GM12878 (cell line): ENCODE results near the gene FBXL14. TPM values are rescaled to one million over a fixed set of nuclear protein-coding genes. Genes with fewer than 3 reads are reported as not detected.

Experiments used
- ATAC-seq: fragments of 200-7000 bp; cut with Tn5 transposase; 3 replicates; pipeline ENCODE4 v1.9.1; 2020; ENCODE audit warnings: mild to moderate bottlenecking, moderate library complexity
- BruUV-seq: library from RNA; stranded (reverse); fragments of 400-500 nt; replicated peaks from 2 replicates; lab custom pipeline; 2021; lab: Mats Ljungman, UMichigan
- CTCF ChIA-PET: fragments of 300-600 bp; sonication (Branson Sonifier 250); formaldehyde crosslinking; extraction: SDS; loops from one replicate; lab custom pipeline; 2021; ENCODE audit warnings: inconsistent platforms; lab: Yijun Ruan, JAX
- POLR2A ChIA-PET: fragments of 350-600 bp; formaldehyde crosslinking; extraction: SDS; loops from one replicate; lab custom pipeline; 2021; ENCODE audit warnings: inconsistent platforms; lab: Charles Lee
- RAD21 ChIA-PET: fragments of 300-600 bp; sonication (Branson Sonifier 250); formaldehyde crosslinking; loops from one replicate; lab custom pipeline; 2023; ENCODE audit warnings: antibody characterized with exemption; ENCODE audit not compliant: unreplicated experiment; lab: Charles Lee
- SMC1A ChIA-PET: fragments of 300-600 bp; sonication (Branson Sonifier 250); formaldehyde crosslinking; loops from one replicate; lab custom pipeline; 2023; ENCODE audit not compliant: unreplicated experiment, uncharacterized antibody; lab: Charles Lee
- DNase-seq: peaks from one replicate; pipeline ENCODE4 v3.0.0-alpha.2; 2011; ENCODE audit warnings: low read depth, low spot score
- FAIRE-seq: peaks from 3 replicates; lab custom pipeline; 2011; peaks lifted over from hg19 to GRCh38; lab: Jason Lieb, UNC
- H2AFZ ChIP-seq: 2 replicates; pipeline ENCODE4 v1.6.0; 2011; ENCODE audit warnings: low read depth, low read length, control low read depth; ENCODE audit not compliant: control insufficient read depth
- H3K27ac ChIP-seq: 2 replicates; pipeline ENCODE4 v1.5.1; 2011; ENCODE audit warnings: control low read depth; ENCODE audit not compliant: control insufficient read depth, insufficient read depth
- H3K27me3 ChIP-seq, 2 experiments: replicated peaks in 1 of 2; 2 replicates each; pipeline versions ENCODE4 v1.6.0 to v1.6.1; 2011; ENCODE audit warnings: low read length in 1 of 2; ENCODE audit not compliant: control insufficient read depth in 2 of 2, insufficient read depth in 2 of 2
- H3K36me3 ChIP-seq, 2 experiments: 2 replicates each; pipeline ENCODE4 v1.5.1; 2011; ENCODE audit warnings: low read length in 1 of 2; ENCODE audit not compliant: control insufficient read depth in 2 of 2, insufficient read depth in 2 of 2
- H3K4me1 ChIP-seq: 2 replicates; pipeline ENCODE4 v1.6.1; 2011; ENCODE audit warnings: mild to moderate bottlenecking, low read length, moderate library complexity, mixed read lengths; ENCODE audit not compliant: control insufficient read depth, insufficient read depth
- H3K4me2 ChIP-seq: 2 replicates; pipeline ENCODE4 v1.6.0; 2011; ENCODE audit warnings: control low read depth; ENCODE audit not compliant: control insufficient read depth, insufficient read depth
- H3K4me3 ChIP-seq: fragments of 200-600 bp; sonication (generic); 2 replicates; pipeline ENCODE4 v1.5.1; 2016
- H3K79me2 ChIP-seq: 2 replicates; pipeline ENCODE4 v1.6.0; 2011; ENCODE audit warnings: low read length; ENCODE audit not compliant: control insufficient read depth, insufficient read depth
- H3K9ac ChIP-seq: 2 replicates; pipeline ENCODE4 v1.8.0; 2011; ENCODE audit warnings: low read length, control low read depth, mixed read lengths; ENCODE audit not compliant: control insufficient read depth, insufficient read depth
- H3K9me3 ChIP-seq: replicated peaks from 3 replicates; pipeline ENCODE4 v1.5.1; 2011; ENCODE audit warnings: mild to moderate bottlenecking, low read length; ENCODE audit not compliant: control insufficient read depth, insufficient read depth
- H4K20me1 ChIP-seq: 2 replicates; pipeline ENCODE4 v1.6.0; 2011; ENCODE audit not compliant: control insufficient read depth, insufficient read depth
- ASH2L ChIP-seq: fragments of 300-600, 200-600 bp; sonication (generic); IDR thresholded peaks from 2 replicates; pipeline ENCODE4 v1.6.1; 2017; ENCODE audit warnings: low read depth, mild to moderate bottlenecking, borderline replicate concordance
- CREM ChIP-seq: IDR thresholded peaks from 2 replicates; pipeline ENCODE4 v1.6.1; 2014; ENCODE audit warnings: antibody characterized with exemption, low read depth
- HDAC6 ChIP-seq: fragments of 200-600 bp; sonication (generic); IDR thresholded peaks from one replicate; pipeline ENCODE4 v1.8.0; 2017; ENCODE audit warnings: antibody characterized with exemption; ENCODE audit not compliant: unreplicated experiment
- NFYA ChIP-seq: IDR thresholded peaks from 2 replicates; pipeline ENCODE4 v1.6.1; 2011; ENCODE audit warnings: low read depth, mild to moderate bottlenecking, low read length, improper control_type of control experiment, borderline replicate concordance
- NR2C2 ChIP-seq: IDR thresholded peaks from 2 replicates; pipeline ENCODE4 v1.6.1; 2011; ENCODE audit warnings: borderline replicate concordance, low read depth; ENCODE audit not compliant: control insufficient read depth, insufficient read length
- RUNX3 ChIP-seq: IDR thresholded peaks from 2 replicates; pipeline ENCODE4 v1.6.1; 2012; ENCODE audit warnings: low read length, inconsistent platforms
- STAT3 ChIP-seq: IDR thresholded peaks from 2 replicates; pipeline ENCODE4 v1.6.1; 2011; ENCODE audit warnings: low read depth, low read length, improper control_type of control experiment
- ZNF622 ChIP-seq: fragments of 450-650 bp; IDR thresholded peaks from 2 replicates; pipeline ENCODE4 v1.6.1; 2017; ENCODE audit warnings: mild to moderate bottlenecking, inconsistent platforms
- WGBS: methylation state at CpG from one replicate; pipeline ENCODE4 v1.1.6; 2016; ENCODE audit warnings: low lambda C conversion rate; ENCODE audit not compliant: insufficient replicate concordance, insufficient coverage; ENCODE audit errors: missing lambda C conversion rate; 5-methylcytosine and 5-hydroxymethylcytosine counted together
- in situ Hi-C: fragments of 300-500 bp; cut with MboI; formaldehyde crosslinking; loops from 9 replicates; pipeline ENCODE4 v1.14.3; 2018; ENCODE audit warnings: mixed read lengths
- intact Hi-C: fragments of 100-400 bp; cut with micrococcal nuclease; formaldehyde crosslinking; loops from one replicate; pipeline ENCODE4 v1.14.2; 2022; ENCODE audit not compliant: unreplicated experiment
- polyA plus RNA-seq, 11 experiments: library from polyadenylated mRNA; depleted of rRNA in 4 of 11; unstranded in 6 of 11; stranded (reverse) in 5 of 11; fragments of >200 nt; fragmentation: Nextera tagmentation in 4 of 11; fragmentation: Illumina TruSeq in 1 of 11; extraction: Ambion mirVana in 4 of 11; extraction: Trizol in 1 of 11; gene quantifications; 1 replicate in 1 of 11; 2 replicates in 10 of 11; pipeline versions ENCODE4 v1.2.1 to v1.2.3, GENCODE V29; 2011 to 2016; ENCODE audit warnings: inconsistent platforms in 2 of 11, missing spikeins in 2 of 11, low read depth in 1 of 11
- total RNA-seq, 4 experiments: library from RNA; depleted of rRNA in 3 of 4; stranded (reverse); fragments of >200 nt in 3 of 4; fragmentation: Illumina TruSeq in 1 of 4; extraction: Trizol in 1 of 4; gene quantifications; 2 replicates each; pipeline versions ENCODE4 v1.2.1 to v1.2.3, GENCODE V29; 2013 to 2021
- TF ChIP-seq, protein P1 (sequence below): IDR thresholded peaks from 2 replicates; pipeline ENCODE4 v1.6.1; 2012; ENCODE audit warnings: mild to moderate bottlenecking, low read depth, low read length
- TF ChIP-seq, protein P2 (sequence below): IDR thresholded peaks from 2 replicates; pipeline ENCODE4 v1.6.1; 2012; ENCODE audit warnings: improper control_type of control experiment, low read depth, low read length; ENCODE audit not compliant: insufficient replicate concordance
- TF ChIP-seq, protein P3 (sequence below): fragments of 450-650 bp; IDR thresholded peaks from 2 replicates; pipeline ENCODE4 v1.6.1; 2017; ENCODE audit warnings: mild to moderate bottlenecking

The FBXL14 gene
- total and polyA plus RNA-seq, 10 of the 15 experiments (the other 5 are each of a cell fraction or from before 2014, with no cell fraction given): 0.44 to 19.0 (median 2.9) TPM

DNA sequence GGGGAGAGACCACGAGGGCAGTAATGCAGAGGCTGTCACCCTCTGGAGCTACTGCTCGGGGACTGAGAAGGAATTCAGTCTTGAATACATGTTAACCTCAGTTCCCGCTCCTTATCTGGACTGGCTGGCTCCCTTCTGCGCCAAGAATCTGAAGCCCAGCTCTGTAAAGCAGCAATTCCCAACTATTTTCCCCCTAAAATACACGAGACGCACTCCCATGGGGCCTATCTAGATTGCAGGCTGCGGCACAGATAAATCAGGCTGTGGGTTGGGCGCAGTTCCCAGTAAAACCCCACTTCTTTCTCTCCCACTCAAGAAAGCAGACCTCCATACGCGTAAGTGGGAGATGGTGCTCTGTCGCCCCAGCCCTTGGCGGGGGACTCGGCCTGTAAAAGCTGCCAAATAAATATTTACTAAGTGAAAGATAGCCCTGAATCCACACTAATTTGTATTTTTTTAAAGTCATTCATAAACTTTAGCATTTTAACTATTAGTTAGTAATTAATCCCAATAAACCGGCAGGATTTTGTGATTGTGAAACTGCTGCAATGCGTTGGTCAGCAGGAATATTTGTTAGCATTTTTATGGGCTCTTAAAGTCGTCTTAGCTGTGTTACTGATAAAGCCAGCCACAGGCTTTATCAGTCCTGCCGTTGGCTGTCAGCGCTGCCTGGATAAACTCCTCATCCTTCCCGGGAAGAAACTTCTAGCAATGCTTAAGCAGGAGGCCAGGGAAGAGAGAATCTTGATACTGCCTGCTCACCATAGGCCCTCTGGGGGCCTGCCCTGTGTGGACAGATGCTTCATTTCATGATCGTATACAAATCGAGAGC lies 17.8 kb downstream of the FBXL14 start:
- DNase-seq: no peak
- WGBS: 92% methylated on average over 21 of the region's 21 CpGs
- no peak for FAIRE-seq
- SMC1A ChIA-PET: interaction anchor here (0.8 to 12.3 kb wide), 6 partner anchors 25 to 459 kb away, joined by 3 to 276 read pairs (median 12); no protein-coding TSS in a partner anchor
- Histone ChIP-seq H3K27me3 (no peaks in the 10 kb centered on the region), H3K9me3 (no peaks in the 10 kb centered on the region), H3K79me2 (no peaks in the 10 kb centered on the region), H3K9ac (no peak overlapping the region), H3K4me2 (no peak overlapping the region), H3K4me1 (no peaks in the 10 kb centered on the region), H4K20me1 (no peaks in the 10 kb centered on the region), H3K27ac (no peak overlapping the region), H3K36me3 (no peaks in the 10 kb centered on the region), H3K4me3 (no peak overlapping the region), H2AFZ (no peak overlapping the region)
- BruUV-seq: no TSS peak
- in situ Hi-C loops: no loop called here
- RAD21 ChIA-PET: interaction anchor here (0.6 to 3.4 kb wide), 5 partner anchors 42 to 459 kb away, joined by 3 to 31 read pairs (median 7); no protein-coding TSS in a partner anchor
- ATAC-seq: no peak
- intact Hi-C loops: no loop called here
- CTCF ChIA-PET: interaction anchor here (1.3 to 12.3 kb wide), 4 partner anchors 16 to 459 kb away, joined by 3 to 193 read pairs (median 36); no protein-coding TSS in a partner anchor
- POLR2A ChIA-PET: interaction anchor here (1.5 to 1.6 kb wide), 2 partner anchors 44 to 458 kb away, joined by 3 to 5 read pairs; no protein-coding TSS in a partner anchor
- TF ChIP-seq, protein P1, sequence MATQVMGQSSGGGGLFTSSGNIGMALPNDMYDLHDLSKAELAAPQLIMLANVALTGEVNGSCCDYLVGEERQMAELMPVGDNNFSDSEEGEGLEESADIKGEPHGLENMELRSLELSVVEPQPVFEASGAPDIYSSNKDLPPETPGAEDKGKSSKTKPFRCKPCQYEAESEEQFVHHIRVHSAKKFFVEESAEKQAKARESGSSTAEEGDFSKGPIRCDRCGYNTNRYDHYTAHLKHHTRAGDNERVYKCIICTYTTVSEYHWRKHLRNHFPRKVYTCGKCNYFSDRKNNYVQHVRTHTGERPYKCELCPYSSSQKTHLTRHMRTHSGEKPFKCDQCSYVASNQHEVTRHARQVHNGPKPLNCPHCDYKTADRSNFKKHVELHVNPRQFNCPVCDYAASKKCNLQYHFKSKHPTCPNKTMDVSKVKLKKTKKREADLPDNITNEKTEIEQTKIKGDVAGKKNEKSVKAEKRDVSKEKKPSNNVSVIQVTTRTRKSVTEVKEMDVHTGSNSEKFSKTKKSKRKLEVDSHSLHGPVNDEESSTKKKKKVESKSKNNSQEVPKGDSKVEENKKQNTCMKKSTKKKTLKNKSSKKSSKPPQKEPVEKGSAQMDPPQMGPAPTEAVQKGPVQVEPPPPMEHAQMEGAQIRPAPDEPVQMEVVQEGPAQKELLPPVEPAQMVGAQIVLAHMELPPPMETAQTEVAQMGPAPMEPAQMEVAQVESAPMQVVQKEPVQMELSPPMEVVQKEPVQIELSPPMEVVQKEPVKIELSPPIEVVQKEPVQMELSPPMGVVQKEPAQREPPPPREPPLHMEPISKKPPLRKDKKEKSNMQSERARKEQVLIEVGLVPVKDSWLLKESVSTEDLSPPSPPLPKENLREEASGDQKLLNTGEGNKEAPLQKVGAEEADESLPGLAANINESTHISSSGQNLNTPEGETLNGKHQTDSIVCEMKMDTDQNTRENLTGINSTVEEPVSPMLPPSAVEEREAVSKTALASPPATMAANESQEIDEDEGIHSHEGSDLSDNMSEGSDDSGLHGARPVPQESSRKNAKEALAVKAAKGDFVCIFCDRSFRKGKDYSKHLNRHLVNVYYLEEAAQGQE: no peak
- no peak for TF ChIP-seq NR2C2
- TF ChIP-seq, protein P2, sequence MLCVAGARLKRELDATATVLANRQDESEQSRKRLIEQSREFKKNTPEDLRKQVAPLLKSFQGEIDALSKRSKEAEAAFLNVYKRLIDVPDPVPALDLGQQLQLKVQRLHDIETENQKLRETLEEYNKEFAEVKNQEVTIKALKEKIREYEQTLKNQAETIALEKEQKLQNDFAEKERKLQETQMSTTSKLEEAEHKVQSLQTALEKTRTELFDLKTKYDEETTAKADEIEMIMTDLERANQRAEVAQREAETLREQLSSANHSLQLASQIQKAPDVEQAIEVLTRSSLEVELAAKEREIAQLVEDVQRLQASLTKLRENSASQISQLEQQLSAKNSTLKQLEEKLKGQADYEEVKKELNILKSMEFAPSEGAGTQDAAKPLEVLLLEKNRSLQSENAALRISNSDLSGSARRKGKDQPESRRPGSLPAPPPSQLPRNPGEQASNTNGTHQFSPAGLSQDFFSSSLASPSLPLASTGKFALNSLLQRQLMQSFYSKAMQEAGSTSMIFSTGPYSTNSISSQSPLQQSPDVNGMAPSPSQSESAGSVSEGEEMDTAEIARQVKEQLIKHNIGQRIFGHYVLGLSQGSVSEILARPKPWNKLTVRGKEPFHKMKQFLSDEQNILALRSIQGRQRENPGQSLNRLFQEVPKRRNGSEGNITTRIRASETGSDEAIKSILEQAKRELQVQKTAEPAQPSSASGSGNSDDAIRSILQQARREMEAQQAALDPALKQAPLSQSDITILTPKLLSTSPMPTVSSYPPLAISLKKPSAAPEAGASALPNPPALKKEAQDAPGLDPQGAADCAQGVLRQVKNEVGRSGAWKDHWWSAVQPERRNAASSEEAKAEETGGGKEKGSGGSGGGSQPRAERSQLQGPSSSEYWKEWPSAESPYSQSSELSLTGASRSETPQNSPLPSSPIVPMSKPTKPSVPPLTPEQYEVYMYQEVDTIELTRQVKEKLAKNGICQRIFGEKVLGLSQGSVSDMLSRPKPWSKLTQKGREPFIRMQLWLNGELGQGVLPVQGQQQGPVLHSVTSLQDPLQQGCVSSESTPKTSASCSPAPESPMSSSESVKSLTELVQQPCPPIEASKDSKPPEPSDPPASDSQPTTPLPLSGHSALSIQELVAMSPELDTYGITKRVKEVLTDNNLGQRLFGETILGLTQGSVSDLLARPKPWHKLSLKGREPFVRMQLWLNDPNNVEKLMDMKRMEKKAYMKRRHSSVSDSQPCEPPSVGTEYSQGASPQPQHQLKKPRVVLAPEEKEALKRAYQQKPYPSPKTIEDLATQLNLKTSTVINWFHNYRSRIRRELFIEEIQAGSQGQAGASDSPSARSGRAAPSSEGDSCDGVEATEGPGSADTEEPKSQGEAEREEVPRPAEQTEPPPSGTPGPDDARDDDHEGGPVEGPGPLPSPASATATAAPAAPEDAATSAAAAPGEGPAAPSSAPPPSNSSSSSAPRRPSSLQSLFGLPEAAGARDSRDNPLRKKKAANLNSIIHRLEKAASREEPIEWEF: no peak
- TF ChIP-seq ZNF622: no peak
- no peak for TF ChIP-seq STAT3
- TF ChIP-seq NFYA: no peak
- TF ChIP-seq, protein P3, sequence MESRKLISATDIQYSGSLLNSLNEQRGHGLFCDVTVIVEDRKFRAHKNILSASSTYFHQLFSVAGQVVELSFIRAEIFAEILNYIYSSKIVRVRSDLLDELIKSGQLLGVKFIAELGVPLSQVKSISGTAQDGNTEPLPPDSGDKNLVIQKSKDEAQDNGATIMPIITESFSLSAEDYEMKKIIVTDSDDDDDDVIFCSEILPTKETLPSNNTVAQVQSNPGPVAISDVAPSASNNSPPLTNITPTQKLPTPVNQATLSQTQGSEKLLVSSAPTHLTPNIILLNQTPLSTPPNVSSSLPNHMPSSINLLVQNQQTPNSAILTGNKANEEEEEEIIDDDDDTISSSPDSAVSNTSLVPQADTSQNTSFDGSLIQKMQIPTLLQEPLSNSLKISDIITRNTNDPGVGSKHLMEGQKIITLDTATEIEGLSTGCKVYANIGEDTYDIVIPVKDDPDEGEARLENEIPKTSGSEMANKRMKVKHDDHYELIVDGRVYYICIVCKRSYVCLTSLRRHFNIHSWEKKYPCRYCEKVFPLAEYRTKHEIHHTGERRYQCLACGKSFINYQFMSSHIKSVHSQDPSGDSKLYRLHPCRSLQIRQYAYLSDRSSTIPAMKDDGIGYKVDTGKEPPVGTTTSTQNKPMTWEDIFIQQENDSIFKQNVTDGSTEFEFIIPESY: no peak
- TF ChIP-seq HDAC6: no peak
- TF ChIP-seq CREM: no peak
- TF ChIP-seq RUNX3: no peak
- no peak for TF ChIP-seq ASH2L
